Measurements from ENCODE around the gene SEMA3E.
"Not testable (repeated sequence)": the region's sequence is repeated elsewhere in the genome, so short reads cannot be mapped to it uniquely, and the experiment has no call there.

The SEMA3E gene

DNA sequence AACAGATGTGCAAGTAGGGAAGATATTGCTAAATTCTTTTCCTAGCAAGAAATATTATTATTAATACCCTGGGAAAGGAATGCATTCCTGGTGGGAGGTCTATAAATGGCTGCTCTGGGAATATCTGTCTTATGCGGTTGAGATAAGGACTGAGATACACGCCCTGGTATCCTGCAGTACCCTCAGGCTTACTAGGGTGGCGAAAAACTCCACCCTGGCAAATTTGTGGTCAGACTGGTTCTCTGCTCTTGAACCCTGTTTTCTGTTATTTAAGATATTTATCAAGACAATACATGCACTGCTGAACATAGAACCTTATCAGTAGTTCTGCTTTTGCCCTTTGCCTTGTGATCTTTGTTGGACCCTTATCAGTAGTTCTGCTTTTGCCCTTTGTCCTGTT lies 96.4 kb downstream of the SEMA3E start:
- DNase-seq (ENCODE audit: low spot score) = not testable (repeated sequence)

DNA sequence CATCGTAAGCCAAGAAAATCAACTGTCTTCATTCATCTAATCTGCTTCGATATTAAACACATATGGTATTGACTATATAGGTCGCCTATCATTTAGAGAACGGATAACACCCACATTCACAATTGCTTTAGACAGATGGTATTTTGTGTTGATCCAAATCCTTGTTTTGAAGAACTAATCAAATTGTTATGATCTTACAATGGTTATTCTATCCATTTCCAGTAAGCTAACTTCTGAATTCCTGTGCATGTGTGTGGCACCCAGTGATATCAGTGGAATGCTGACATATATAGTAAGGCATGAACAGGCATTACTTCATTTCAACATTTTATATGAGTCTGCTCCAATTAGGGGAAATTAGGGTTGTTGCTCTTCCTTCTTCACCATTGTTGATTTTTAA lies 98.8 kb downstream of the SEMA3E start:
- no peak for DNase-seq (ENCODE audit: low spot score)

DNA sequence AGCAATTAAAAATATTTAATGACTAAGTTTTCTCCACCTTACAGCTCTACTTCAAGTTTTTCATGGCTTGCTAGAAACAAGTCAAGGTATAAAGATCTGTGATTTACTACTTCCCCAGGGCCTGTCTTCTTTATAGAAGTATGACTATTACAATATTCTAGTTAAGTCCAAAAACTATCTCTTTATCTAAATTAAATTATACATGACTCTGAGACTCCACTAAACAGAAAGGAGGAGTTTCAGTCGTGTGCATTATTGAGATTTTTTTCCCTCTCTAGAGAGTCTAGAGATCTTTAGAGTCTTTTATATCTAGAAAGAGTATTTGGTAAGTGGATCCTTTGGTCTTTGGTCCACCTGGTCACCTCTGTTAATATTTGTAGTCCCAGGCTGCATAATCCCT lies 100.7 kb downstream of the SEMA3E start:
- DNase-seq (ENCODE audit: low spot score) = no peak

DNA sequence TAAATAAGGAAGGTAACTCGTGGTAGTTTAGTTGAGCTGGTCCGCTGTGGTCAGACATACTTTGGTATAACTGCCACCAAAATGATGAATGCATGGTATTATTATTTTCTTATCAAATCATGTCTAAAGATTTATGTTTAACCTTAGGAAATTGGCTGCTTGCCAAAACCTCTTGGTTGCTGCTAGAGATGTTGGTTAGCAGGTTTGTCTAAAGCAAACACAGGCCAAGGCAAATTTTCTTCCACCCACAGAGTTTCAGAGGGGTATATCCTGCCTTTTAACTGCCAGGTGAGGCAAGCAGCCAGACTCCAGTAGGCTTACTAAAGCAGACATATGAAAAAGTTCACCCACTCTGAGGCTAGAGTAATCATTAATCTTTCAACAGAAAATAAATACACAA lies 101.4 kb downstream of the SEMA3E start:
- DNase-seq (ENCODE audit: low spot score) = peak; percentile 8

DNA sequence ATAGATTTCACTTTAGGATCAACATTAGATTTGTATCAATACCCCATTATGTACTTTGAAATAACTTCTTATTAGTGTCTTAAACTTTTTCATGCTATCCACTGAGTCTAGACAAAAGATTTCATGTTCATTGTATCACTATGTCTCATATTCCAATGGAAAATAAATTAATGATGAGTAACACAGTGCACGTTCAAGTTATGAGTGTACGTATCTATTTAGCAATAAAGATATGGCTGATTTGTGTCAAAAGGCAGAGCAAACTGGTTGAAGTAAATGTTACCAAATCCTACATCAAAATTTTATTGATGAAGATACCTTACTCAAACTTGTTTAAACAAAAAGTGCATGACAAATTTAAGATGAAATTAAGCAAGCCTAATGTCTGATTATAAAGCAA lies 102.4 kb downstream of the SEMA3E start:
- DNase-seq (ENCODE audit: low spot score) = no peak

DNA sequence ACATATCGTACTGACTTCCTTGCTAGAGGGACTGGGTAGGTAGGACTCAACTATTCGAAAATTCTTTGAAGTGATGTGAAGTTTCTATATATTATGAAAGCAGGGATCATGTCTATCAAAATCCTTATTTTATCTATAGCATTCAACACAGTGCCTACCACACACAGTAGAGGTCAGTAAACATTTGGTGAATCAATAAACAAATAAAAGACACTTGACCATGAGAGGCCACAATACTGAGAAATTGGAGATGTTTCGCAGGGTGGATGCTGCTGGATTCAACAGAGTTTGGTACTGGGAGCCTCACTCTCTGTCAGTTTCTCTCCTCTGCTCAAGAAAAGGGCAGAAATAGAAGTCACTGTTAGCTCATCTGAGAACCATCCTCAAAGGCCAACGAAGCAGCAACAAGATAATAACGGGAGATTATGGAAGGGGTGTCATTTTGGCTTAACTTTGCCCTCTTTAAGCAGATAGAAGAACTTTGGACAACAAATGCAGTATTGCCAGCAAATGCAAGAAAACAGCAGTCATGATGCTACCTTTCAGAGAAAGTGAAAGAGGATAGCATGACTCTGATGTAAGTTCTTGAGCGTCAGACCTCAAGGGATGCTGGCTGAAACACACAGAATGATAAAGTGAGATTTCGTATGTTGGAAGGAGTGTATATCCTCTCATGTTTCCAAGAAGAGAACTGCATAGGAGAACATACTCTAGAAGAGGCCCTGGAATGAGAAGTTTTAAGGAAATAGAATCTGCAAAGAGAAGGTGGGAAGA lies 107.6 kb downstream of the SEMA3E start:
- no peak for DNase-seq (ENCODE audit: low spot score)

DNA sequence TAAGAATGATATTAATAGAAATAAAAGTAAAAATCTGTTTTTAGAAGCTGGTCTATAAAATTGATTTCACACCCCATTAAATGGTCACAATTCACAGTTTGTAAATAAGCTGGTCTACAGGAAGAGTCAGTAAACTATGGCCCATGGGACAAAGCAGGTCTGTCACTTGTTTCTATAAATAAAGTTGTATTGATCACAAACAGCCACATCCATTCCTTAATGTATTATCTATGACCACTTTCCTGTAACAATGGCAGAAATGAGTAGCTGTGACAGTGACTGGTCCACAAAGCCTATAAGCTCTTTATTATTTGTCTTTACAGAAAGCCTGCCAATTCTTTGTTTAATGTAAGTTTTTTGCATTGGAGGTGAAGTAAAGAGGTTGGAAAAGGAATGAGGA lies 114.5 kb downstream of the SEMA3E start:
- no peak for DNase-seq (ENCODE audit: low spot score)

DNA sequence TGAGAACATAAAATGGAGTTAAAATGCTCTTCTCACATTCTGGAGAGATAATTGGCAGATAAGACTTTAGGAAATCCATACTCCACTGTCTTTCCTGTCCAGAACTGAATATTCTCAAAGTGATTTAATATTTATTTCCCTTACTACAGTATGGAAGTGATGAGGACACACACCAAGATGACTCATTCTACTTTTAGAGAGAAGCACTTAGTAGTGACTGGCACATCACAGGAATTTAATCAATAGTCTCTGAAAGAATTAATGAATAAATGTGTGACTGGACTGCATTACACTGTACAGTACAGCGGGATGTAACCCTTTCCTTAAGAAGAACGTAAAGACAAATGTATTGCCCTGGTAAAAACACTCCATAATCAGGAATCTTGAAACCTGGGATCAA lies 116.7 kb downstream of the SEMA3E start:
- DNase-seq (ENCODE audit: low spot score) = no peak

DNA sequence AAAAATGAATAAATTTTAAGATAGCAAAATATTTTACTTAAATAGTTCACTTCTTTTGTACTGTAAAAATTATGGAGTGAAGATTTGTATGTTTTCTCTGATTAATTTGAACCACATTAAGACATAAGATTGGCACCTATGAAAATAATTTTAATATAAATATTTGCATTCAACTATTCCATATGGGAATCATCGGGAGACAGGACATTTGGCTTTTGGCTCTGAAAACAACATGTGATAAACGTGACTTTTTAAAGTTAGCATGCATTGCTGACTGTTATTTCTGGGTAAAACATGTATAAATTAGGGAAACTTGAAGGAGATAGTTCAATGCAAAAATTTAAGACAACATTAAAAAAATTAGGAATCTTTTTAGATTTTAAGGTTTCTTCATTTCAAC lies 117.2 kb downstream of the SEMA3E start:
- no peak for DNase-seq (ENCODE audit: low spot score)

DNA sequence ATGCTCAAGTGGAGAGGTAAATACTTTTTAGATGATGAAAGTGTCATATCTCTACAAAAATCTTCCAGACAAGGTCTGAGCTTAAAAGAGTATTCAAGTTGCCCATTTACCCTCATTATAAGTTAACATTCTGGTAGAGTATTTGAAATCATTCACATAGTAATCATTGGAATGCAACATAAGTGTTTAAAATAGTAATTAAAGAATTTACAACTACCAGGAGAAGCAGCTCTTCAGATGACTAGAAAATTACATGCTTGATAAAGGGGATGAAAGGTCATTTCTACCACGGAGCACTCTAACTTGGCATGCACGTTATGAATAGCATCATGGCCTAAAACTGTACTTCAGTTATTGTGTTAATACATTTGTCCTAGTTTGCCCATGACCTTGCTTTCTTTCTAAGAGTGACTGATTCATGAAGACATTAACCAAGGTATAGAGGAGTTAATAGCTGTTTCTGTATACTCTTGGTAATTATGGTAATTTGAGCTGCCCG lies 120.0 kb downstream of the SEMA3E start:
- no peak for DNase-seq (ENCODE audit: low spot score)

DNA sequence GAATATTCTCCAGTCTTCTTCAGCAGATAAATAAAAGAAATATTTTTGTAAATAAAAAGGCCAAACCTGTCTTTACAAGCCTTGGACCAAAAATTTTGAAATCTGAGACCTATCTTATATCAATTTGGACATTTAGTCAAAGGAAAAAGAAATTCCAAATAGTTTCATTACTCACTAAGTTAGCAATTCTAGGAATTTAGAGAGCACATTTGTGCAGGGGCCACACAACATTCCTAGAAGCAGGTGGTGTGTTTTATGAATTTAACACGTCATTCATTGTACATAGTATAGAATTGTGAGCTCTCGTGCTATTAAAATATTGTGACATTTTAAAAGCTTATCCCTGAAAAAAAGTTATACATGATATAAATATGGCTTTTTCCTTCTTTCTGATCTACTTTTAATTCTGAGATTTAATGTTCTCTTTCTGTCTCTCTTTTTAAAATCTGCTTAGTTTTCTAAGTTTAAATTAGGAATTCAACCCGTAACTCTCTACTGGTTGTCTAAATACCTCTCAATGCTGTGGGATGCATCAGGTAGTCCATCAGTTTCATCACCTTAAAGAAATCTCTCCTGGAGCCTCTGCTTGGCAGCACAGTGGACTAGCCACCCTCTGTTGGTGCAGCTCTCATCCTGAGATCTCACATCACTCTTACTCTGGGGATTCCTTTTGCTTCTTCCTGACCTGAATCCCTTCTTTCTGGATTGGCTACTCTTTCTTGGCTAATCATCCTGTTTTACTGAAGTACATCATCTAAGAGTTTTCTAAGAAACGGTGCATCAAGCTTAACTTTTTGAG lies 124.5 kb downstream of the SEMA3E start:
- DNase-seq (ENCODE audit: low spot score) = no peak

DNA sequence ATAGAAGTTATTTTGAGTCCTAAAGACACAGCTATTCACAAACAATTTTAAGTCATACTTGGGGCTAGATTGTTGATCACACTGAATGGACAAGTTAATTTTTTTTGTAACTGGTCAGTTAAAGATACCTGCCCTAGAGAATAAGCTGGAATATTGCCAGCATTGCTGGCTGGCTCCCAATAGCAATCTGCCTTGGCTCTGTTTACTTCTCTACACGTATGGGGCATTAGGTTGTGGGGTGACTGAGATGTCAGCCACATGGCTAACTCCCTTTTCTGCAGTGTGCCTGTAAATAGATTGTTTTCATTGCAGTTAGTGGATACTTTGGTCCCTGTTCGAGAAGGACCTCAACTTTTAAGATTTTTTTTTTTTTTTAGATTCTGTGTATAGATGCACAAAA lies 128.2 kb downstream of the SEMA3E start:
- DNase-seq (ENCODE audit: low spot score) = no peak

DNA sequence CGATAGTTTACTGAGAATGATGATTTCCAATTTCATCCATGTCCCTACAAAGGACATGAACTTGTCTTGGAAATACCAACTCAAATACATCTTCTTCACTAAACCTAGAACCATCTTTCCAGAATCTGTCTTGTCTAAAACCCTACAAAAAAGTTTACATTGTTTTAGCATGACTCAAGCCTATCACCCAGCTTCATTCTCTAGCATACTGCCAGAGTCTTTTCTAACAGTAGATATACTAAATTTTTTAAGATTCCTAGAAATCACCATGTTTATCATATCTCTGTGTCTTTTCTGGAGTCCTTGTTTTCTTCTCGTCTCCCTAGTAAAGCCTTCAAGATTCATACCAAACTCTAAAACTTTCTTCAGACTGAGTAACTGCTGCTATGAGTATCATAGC lies 129.7 kb downstream of the SEMA3E start:
- no peak for DNase-seq (ENCODE audit: low spot score)

DNA sequence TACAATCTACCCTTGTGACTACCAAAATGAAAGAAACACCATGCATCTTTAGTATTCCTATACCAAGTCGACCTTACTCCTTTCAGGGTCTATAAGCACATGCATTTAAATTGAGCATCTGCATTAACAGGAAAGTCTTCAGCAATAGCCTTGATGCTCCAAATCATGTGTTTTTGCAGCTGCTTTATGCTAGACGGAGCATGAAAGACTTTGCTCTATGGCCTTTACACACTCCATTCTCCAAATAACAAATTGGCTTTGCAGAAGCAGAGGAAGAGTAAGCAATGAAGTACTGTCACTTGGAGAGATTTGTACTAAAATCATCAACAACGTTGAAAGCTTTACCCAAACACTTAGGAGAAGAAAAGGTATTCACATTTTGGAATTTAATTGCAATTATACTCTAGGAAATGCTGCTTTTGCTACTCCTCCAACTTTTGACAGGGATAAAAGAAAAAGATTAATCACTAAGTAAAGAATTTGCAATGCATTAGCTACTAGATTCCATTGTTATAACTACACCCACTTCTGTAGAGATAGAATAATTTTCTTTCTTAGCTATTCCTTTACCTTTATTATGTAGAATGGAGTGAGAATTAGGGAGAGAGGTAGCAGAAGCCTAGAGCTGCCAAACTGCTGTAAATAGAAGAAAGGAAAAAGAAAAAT lies 131.8 kb downstream of the SEMA3E start:
- DNase-seq (ENCODE audit: low spot score) = no peak

DNA sequence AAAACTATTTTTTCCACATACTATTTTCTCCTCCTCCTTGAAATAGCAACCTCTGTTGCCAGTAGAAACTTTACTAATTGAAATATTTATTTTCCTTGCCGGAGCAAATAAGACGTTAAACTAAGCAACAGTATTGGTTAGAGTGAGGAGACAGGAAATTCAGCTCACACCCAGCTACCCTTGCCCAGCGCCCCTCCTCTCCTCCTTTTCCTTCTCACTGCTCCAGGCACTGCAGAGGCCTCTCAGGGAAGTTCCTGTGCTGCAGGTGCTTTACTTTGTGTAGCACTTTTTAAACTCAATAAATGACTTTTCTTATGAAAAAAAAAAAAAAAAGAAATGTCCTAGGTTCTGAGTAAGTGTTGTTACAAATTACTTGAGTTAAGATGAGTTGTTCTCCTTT lies 134.0 kb downstream of the SEMA3E start:
- no peak for DNase-seq (ENCODE audit: low spot score)

DNA sequence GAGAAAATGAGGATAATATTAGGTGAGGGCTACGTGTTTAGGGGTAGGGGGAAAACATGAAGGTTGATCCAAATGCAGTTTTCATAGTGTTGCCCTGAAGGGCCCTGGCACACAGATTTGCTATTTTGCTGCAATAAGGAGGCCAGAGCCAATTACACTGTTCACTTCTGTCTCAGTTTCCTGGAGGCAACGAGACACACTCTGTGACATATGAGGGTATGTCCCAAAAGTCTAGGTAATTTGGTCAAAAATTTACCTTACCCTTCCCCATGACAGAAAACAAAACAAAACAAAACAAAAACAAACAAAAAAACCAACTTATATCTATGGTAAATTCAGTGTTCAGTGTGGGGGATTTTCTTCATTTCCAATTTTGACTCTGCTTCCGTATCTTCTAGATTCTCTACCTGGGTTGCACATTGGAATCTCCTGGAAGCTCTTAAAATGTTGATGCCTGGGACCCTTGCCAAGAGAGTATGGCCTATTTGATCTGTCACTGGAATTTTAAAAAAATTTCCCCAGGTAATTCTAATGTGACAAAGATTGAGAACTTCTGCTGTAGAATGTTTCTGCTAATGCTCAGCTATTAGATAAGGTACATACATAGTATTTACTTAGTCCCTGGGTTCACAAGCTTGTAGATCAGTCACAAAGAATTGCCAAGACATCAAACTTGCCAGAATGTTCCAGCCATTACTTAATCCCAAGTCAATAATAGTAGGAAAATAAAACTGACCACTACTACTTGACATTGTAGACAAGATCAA lies 139.5 kb downstream of the SEMA3E start:
- no peak for DNase-seq (ENCODE audit: low spot score)

DNA sequence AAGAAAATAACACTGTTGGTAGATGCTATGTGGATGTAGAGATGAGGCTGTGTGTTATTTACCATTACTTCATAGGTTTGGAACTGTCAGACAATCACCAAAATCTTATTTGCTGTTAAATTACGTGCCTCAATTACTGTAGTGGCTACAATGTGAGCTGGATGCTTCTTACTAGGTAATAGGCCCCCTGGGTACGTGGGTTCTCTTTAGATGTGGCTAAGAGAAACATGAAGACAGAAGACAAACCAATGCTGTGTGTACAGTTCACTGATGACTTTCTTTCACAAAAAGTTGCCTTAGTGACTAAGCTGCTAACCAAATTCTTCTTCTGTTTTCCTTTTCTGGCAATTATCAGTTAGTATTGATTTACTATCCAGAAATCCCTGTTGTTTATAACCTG lies 144.6 kb downstream of the SEMA3E start:
- no peak for DNase-seq (ENCODE audit: low spot score)

DNA sequence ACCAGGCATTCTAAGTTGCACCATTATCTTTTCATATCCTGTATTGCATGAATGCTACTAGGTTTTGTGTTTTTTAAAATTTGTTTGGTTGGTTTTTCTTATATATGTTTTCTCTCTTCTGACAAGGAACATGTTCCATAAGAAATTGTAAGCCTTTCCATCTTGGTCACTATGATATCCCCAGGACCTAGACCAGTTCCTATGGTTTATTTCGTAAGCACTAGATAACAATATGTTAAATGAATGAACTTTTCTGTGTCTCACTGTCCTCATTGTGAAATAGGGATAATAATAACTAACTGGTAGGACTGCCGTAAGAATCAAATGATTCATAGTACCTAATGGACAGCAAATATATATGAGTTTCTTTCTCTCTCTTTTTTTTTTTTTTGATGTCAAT lies 146.3 kb downstream of the SEMA3E start:
- no peak for DNase-seq (ENCODE audit: low spot score)

DNA sequence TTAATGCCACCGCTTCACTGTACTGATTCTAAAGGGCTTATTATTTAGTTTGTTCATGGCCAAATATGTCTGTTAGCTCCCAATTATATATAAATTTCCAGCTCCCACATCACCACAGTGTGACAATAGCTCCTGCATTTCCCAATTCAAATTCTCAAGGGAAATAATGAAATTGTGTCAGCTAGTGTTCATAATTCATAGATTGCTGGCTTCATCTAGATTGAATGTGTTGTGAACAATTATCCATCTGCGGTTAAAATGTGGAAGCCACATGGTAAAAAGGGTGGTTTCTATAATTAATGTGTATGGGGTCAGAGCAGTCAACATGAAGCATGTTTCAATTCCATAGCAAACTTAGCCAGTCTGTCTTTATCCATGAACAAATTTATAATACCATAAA lies 154.3 kb downstream of the SEMA3E start:
- no peak for DNase-seq (ENCODE audit: low spot score)

DNA sequence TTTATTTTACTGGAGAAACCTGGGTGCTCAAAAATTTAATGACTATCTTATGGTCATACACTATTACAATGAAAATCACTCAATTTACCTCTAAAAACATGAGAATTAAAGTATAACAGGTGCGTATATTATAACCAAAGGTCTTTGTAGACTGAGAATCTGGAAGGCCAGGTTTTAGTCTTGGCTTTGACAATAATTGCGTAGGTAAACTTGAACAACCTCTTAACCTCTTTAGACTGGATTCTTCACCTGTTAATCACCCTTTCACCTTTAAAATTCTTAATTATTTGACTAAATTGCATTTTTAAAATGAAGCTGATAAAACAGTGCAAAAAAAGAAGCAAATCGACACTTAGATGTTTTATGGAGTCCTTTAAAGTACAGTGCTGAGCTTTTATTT lies 156.1 kb downstream of the SEMA3E start:
- DNase-seq (ENCODE audit: low spot score) = no peak

DNA sequence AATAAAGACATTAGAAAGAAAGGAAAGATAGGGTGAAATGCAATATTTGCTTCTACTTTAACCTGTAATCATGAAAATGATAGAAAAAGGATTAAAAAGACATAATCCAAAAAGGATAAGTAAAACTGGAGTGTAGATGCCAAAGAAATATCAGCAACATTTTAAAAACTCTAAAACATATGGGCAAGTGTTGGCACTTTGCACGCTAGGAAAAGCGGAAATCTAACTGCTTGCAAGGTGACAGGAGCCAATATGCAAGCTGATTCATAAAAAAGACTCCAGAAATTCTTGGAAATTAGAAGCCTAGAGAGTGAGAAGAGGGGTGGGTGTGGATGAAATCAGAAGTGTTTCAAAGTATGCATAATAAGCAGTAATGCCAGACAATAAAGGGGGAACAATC lies 161.1 kb downstream of the SEMA3E start:
- no peak for DNase-seq (ENCODE audit: low spot score)

DNA sequence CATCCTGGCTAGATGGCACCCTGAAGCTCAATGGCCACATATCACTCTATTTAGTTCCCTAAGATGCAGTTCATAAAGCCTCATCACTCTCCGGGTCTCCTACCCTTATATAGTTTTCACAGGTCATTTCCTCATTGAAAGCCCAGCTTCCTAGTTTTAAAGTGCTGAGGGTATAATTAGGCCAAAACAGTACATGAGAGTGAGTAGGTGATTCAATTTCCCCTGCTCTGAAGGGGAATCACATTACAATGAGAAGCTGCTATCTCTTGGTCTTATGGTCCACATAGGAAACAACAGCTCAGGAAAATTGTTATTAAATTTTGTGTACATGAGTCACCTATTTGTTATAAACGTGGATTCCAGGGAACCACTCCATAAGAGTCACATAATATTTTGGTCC lies 162.0 kb downstream of the SEMA3E start:
- no peak for DNase-seq (ENCODE audit: low spot score)

Data from HuH-7.5 (cell line).